Pons (tissue), 1 donor: ENCODE data around the gene MBOAT2.
A peak's percentile ranks its signal among the peaks of the same experiment; 100 is the strongest.
"Not testable (repeated sequence)": the region's sequence is repeated elsewhere in the genome, so short reads cannot be mapped to it uniquely, and the experiment has no call there.

Experiments
- DNase-seq: peaks from one replicate; pipeline ENCODE4 v3.0.0-alpha.2; 2016; ENCODE audit warnings: low spot score

Gene MBOAT2

GRCh38 chr2:9003616-9004337, at the start of gene MBOAT2:
MBOAT2 (minus strand) TSS chr2:9003684; CDS start chr2:9003614, 70 bp downstream.
- DNase-seq, result peak; percentile 83

GRCh38 chr2:9052821-9053533, 49.5 kb upstream of the MBOAT2 start:
- DNase-seq, result no peak

- not testable (repeated sequence) for DNase-seq
Observed at GRCh38 chr2:9051451-9051850, 48.0 kb upstream of the MBOAT2 start.

GRCh38 chr2:9050122-9050809, 46.8 kb upstream of the MBOAT2 start:
- DNase-seq, result no peak

- no peak for DNase-seq
Observed at GRCh38 chr2:9045595-9045994, 42.1 kb upstream of the MBOAT2 start.

GRCh38 chr2:9043491-9043890, 40.0 kb upstream of the MBOAT2 start:
- not testable (repeated sequence) for DNase-seq

- DNase-seq, result no peak
Observed at GRCh38 chr2:9037166-9037565, 33.7 kb upstream of the MBOAT2 start.

- no peak for DNase-seq
Observed at GRCh38 chr2:9033385-9034168, 30.1 kb upstream of the MBOAT2 start.

GRCh38 chr2:9032536-9033255, 29.2 kb upstream of the MBOAT2 start:
- no peak for DNase-seq

GRCh38 chr2:9032121-9032520, 28.6 kb upstream of the MBOAT2 start:
- DNase-seq, result no peak

GRCh38 chr2:9031246-9031645, 27.8 kb upstream of the MBOAT2 start:
- no peak for DNase-seq

GRCh38 chr2:9030841-9031240, 27.4 kb upstream of the MBOAT2 start:
- no peak for DNase-seq

GRCh38 chr2:9030190-9030589, 26.7 kb upstream of the MBOAT2 start:
- DNase-seq, result no peak

GRCh38 chr2:9029721-9030120, 26.2 kb upstream of the MBOAT2 start:
- no peak for DNase-seq

GRCh38 chr2:9027884-9028283, 24.4 kb upstream of the MBOAT2 start:
- DNase-seq, result no peak

GRCh38 chr2:9025746-9026145, 22.3 kb upstream of the MBOAT2 start:
- no peak for DNase-seq

GRCh38 chr2:9024575-9024974, 21.1 kb upstream of the MBOAT2 start:
- DNase-seq, result no peak

- no peak for DNase-seq
Observed at GRCh38 chr2:9021563-9022211, 18.2 kb upstream of the MBOAT2 start.

GRCh38 chr2:9020267-9020666, 16.8 kb upstream of the MBOAT2 start:
- no peak for DNase-seq

GRCh38 chr2:9018534-9018933, 15.1 kb upstream of the MBOAT2 start:
- no peak for DNase-seq

- DNase-seq, result no peak
Observed at GRCh38 chr2:9018109-9018508, 14.6 kb upstream of the MBOAT2 start.
